ENCODE measurements around the gene MRNIP. TPM values are rescaled to one million over a fixed set of nuclear protein-coding genes. Genes with fewer than 3 reads are reported as not detected.

MRNIP gene
- total and polyA plus RNA-seq, 2 of the 8 experiments (the other 6 are each of a cell fraction or from before 2014, with no cell fraction given): 29.6 TPM

GRCh38 chr5:179880848-179881590 lies 22.4 kb upstream of the MRNIP start:
- Histone ChIP-seq H2AFZ (ENCODE audit: low read length) (no peak overlapping the region), H2BK15ac (ENCODE audit: low read length) (no peak overlapping the region), H3K4me3 (ENCODE audit: extremely low read depth in 1 of 4, insufficient read depth in 2 of 4, low read depth in 3 of 4, low read length in 4 of 4) (no peak overlapping the region), H3K14ac (ENCODE audit: insufficient read length) (no peak overlapping the region), H3K36me3 (ENCODE audit: control insufficient read depth in 2 of 4, insufficient read depth in 4 of 4, low read length in 3 of 4) (peaks cover 3 to 35% (median 19%) of the 10 kb centered on the region in 4 experiments; a peak in 7 of 8 replicates), H3K79me1 (ENCODE audit: low read depth, low read length) (no peaks in the 10 kb centered on the region), H4K5ac (ENCODE audit: insufficient read length, low read depth, low read length) (no peak overlapping the region), H3K4ac (replicated peaks; ENCODE audit: insufficient read length, low read depth, low read length) (no peak overlapping the region), H3K9me3 (ENCODE audit: insufficient read depth in 2 of 2, low read depth in 1 of 2, low read length in 1 of 2) (peaks cover 8 to 16% of the 10 kb centered on the region in 2 experiments), H3K23me2 (ENCODE audit: low read depth, low read length) (0 out of 2 replicates have a peak, but pooled peaks cover 2% of the 10 kb centered on the region), H3K4me1 (replicated peaks in 1 of 4; ENCODE audit: control insufficient read depth in 3 of 4, insufficient read depth in 4 of 4, low read length in 3 of 4) (no peaks in the 10 kb centered on the region), H3K79me2 (ENCODE audit: control insufficient read depth in 1 of 2, insufficient read depth in 2 of 2, low read length in 2 of 2) (no peaks in the 10 kb centered on the region), H4K8ac (ENCODE audit: extremely low read depth, insufficient read depth, low read length) (no peak overlapping the region), H3K27me3 (replicated peaks in 1 of 4; ENCODE audit: control insufficient read depth in 3 of 4, extremely low read depth in 1 of 4, insufficient read depth in 3 of 4, low read length in 3 of 4) (no peaks in the 10 kb centered on the region), H3K27ac (ENCODE audit: low read depth, low read length) (no peak overlapping the region), H4K20me1 (replicated peaks in 1 of 2; ENCODE audit: control insufficient read depth in 1 of 2, insufficient read depth in 2 of 2, low read length in 2 of 2) (peaks cover 0 to 4% of the 10 kb centered on the region in 2 experiments), H2AK5ac (ENCODE audit: low read depth, low read length) (no peak overlapping the region), H2BK20ac (ENCODE audit: low read length) (no peak overlapping the region), H3K4me2 (ENCODE audit: insufficient read depth in 1 of 2, low read depth in 2 of 2, low read length in 2 of 2) (no peak overlapping the region), H3K9ac (replicated peaks in 1 of 4; ENCODE audit: extremely low read depth in 1 of 4, low read depth in 3 of 4, low read length in 3 of 4) (no peak overlapping the region), H2BK12ac (ENCODE audit: low read depth, low read length) (no peak overlapping the region), H2BK120ac (replicated peaks; ENCODE audit: low read depth, low read length) (no peak overlapping the region), H3K18ac (ENCODE audit: extremely low read depth, low read length) (no peak overlapping the region), H4K91ac (replicated peaks; ENCODE audit: insufficient read length, low read length) (no peak overlapping the region), H2BK5ac (ENCODE audit: low read depth, low read length) (no peak overlapping the region), H3K56ac (replicated peaks; ENCODE audit: insufficient read length, low read depth, low read length) (no peak overlapping the region), H3K23ac (ENCODE audit: insufficient read length) (no peak overlapping the region)
- ChIA-PET POLR2A (ENCODE audit: partially characterized antibody) (interaction anchor here (1.1 to 1.7 kb wide), 2 partner anchors 9 to 19 kb away, joined by 3 to 11 read pairs; no protein-coding TSS in a partner anchor), CTCF (ENCODE audit: partially characterized antibody) (interaction anchor here (0.7 to 8.0 kb wide), 6 partner anchors 13 to 202 kb away, joined by 3 to 67 read pairs (median 4); no protein-coding TSS in a partner anchor)
- TF ChIP-seq ASH2L (IDR thresholded peaks at IDR 0.05; ENCODE audit: low read length) (no peak), SIX5 (IDR thresholded peaks at IDR 0.05; ENCODE audit: low read depth, low read length) (no peak), EGR1 (IDR thresholded peaks at IDR 0.05; ENCODE audit: borderline replicate concordance, low read depth, low read length) (no peak), CEBPB (IDR thresholded peaks at IDR 0.05; ENCODE audit: low read depth, low read length) (no peak), BCL11A (IDR thresholded peaks at IDR 0.05; ENCODE audit: low read depth in 2 of 2, low read length in 2 of 2) (no peak), JUND (IDR thresholded peaks at IDR 0.05; ENCODE audit: low read length) (no peak), HDAC6 (IDR thresholded peaks at IDR 0.05; ENCODE audit: low read depth, low read length) (no peak), ZNF274 (IDR thresholded peaks at IDR 0.05; ENCODE audit: borderline replicate concordance, extremely low read depth, low read length) (no peak), NRF1 (IDR thresholded peaks at IDR 0.05; ENCODE audit: low read depth, low read length) (no peak)
- DNase-seq (ENCODE audit: low read depth in 1 of 2, low spot score in 2 of 2) (no peak), FAIRE-seq (no peak)
- 90% methylated on average over 24 of the region's 25 CpGs; no CpG with 5 or more reads in 1 of the 2 experiments for WGBS, 2 experiments (ENCODE audit: extremely low coverage in 1 of 2, insufficient coverage in 1 of 2, insufficient read length in 1 of 2, insufficient replicate concordance in 2 of 2, low coverage in 1 of 2, low lambda C conversion rate in 2 of 2, missing lambda C conversion rate in 1 of 2)

Measured in H1 (cell line).